Measurements from ENCODE around the gene GAS2L3.
"Not testable (repeated sequence)": the region's sequence is repeated elsewhere in the genome, so short reads cannot be mapped to it uniquely, and the experiment has no call there.

The GAS2L3 gene

DNA sequence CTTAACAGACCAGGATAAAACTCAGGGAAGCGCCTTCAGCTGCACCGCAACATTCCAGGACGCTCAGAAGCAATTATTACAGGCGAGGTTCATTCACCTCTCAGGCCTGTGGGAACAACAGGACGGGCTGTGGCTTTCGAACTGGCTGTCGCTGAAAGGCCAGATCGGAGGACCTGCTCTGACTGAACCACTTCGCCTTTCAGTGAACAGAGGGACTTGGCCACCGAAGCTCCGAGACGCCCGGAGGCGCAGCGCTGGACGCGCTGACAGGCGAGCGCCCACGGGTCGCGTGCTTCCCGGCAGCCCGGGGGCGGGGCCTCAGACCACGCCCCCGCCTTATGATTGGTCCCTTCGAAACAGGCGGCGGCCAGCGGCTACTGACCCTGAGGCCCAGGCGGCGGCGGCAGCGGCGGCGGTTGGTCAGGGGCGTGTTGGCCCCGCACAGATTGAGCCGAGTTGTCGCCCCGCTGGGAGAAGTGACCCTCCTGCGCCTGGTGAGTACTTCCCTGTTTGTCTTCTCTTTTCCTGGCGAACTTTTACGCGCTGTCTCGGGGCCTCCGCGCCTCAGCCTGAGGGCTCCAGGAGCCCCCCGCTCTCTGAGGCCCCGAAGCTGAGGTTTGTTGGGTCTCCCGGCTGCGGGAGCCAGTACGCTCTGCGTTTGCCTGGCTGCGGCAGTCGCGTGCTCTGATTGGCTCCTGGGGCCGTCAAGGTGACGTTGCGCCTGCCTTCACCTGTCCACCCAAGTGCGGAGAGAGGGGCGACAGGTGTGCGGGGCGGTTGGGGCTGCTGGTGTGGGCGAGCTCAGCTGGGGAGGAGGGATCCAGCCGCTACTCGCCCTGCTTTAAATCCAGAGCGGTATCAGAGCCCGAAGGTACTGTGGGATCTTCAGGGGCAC, at the start of gene GAS2L3:
Gene GAS2L3, plus strand, starts transcription at position 393 of the 895 bp plus-strand sequence. CDS start 21,221 bp downstream, outside the sequence.
- peak; percentile 90 for DNase-seq (ENCODE audit: low spot score)

DNA sequence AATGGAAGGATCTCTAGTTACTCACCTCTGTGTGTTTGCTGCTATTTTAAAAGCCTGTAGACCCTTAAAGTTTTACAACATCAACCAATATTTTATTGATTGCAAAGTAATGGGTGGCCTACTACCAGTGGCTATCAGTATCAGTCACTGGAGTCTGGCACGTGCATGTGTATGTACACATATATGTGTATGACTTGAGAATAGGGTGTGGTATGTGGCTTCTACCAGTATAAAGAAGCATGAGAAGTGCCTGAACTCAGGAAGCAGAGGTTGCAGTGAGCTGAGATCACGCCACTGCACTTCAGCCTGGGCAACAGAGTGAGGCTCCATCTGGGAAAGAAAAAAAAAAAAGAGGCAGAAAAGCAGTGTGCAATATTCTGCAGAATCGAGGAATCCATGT, 45.5 kb upstream of the GAS2L3 start:
- DNase-seq (ENCODE audit: low spot score): no peak

DNA sequence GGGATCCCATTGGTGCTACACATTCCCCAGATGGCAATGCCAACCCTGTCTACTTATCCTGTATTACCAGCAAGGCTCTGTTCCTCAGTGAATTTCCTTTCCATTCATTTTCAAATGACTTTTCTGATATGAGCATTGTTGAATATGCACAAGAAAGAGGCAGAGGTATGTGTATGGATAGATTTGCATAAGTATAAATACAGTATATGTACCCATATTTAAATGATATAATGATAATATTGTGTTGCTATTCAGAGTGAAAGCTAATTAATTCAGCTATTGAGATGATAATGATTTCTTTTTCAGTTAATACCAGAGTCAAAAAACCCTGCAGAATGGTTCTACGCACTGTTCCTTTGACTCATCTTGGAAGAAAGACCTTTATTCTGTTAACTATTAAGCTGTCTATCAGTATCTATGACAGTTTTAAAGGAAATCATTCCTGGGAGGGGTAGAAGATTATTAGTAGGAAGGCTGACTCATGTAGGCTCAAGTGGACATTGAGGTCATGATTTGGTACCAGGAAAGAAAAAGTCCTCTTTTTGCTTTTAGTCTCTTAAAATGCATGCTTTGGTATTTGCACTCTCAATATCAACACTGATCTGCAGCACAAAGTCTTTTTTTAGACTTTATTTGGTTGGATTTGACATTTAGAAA, 44.9 kb upstream of the GAS2L3 start:
- no peak for DNase-seq (ENCODE audit: low spot score)

DNA sequence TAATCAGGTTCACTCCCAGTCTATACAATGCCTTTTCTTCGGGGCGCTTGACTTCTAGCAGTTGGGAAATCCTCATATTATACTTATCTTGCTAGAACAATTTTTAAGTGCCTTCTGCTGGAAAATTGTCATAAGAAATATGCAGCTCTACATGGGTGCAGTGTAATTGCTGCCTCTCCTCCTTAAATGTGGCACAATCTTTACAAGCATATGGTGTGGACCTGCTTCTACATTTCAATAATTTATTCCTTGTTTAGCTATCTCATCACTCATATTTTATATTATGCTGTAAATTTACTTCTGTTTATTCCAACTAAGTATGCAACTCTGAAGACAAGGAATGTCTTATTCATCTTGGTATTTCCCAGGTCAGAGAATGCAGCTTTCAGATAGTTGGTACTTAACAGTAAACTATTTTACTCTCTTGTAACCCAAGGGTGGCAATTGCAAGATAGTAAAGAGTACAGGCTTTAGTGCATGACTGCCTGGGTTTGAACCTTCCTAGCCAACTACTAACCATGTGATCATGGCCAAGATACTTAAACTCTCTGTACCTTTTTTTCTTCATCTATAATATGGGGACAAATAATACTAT, 43.6 kb upstream of the GAS2L3 start:
- no peak for DNase-seq (ENCODE audit: low spot score)

DNA sequence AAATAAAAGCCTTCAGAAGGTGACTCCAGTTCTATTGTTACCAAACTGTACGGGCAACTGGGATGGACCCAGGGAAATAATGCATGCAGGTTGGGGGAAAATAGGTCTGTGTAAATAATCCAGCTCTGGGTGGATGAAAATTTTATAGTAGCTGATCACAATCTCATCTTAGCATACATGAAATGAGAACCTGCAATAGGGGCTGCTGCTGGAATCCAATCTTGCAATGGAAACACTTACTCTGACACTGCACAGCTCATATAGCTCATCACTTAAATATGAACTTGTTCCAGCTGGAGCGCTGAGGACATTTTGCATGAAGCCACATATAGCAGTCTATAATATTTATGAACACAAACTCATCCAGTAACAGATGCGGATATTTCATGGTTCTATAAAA, 40.1 kb upstream of the GAS2L3 start:
- DNase-seq (ENCODE audit: low spot score): no peak

DNA sequence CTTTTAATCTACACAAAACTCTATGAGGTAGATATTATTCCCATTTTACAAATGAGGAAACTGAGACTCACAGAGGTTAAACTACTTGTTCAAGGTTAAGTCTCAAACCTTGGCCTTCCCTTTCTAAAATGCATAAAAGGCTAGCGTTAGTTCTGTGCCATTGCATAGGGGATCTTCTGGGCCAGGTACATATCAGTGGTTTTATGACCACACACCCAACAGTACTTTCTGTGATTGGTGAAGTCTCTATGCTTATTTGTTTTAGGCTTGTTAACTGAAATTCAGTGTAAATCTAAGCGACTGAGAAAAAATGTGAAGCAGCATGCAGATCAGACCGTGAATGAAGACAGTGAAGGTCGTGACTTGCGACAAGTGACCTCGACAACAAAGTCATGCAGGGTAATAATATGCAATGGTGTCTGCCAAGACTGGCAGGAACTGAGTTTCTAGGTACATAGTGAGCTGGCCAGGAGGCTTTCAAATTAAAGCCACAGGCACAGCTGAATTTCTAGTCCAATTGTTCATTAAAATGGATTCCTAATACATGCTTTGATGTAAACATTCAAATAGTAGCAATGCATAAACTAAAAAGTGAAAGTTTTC, 38.8 kb upstream of the GAS2L3 start:
- no peak for DNase-seq (ENCODE audit: low spot score)

DNA sequence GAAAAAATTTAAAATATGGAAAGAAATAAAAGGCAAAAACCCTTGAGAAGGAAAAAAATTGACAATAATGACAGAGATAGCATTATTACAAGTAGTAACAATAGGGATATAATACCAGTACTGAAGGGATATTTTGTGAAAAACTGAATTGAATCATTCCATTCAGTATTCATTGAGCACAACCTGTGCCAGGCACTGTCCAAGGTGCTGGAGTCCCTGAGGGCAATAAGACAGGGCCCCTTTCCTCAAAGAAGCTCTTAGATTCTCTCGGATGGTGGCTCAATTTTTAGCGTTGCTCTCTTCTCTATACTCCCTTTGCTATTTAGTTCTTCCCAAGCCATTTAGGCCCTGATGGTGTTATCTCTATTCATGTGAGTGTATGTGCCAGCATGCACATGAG, 34.3 kb upstream of the GAS2L3 start:
- no peak for DNase-seq (ENCODE audit: low spot score)

DNA sequence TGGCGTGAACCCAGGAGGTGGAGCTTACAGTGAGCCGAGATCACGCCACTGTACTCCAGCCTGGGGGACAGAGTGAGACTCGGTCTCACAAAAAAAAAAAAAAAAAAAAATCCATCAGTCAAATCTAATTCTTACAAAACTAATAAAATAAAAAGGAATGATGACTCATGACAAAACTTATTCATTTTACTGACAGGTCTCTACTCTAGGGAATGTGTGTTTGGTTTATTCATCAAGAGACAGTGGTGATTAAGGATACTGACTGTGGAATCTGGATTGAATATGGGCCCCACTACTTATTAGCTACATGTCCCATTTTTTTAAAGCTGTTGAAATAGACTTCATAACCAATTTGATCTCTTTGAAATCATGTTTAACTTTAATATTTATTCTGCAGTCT, 29.3 kb upstream of the GAS2L3 start:
- DNase-seq (ENCODE audit: low spot score): no peak

DNA sequence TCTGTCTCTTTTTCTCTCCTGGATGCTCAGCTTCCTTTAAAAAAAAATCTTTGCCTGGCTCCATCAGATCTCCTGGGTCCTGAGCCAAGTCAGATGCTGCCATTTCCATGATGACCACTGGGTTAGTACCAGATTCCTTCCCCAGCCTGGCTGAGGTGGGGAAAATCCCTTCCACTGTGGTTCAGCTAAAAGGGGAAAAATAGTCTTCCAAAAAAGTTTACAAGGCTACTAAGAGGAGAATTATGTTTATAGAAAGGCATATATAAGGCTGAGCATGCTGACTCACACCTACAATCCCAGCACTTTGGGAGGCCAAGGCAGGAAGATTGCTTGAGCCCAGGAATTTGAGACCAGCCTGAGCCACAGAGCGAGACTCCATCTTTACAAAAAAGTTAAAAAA, 28.4 kb upstream of the GAS2L3 start:
- DNase-seq (ENCODE audit: low spot score): no peak

DNA sequence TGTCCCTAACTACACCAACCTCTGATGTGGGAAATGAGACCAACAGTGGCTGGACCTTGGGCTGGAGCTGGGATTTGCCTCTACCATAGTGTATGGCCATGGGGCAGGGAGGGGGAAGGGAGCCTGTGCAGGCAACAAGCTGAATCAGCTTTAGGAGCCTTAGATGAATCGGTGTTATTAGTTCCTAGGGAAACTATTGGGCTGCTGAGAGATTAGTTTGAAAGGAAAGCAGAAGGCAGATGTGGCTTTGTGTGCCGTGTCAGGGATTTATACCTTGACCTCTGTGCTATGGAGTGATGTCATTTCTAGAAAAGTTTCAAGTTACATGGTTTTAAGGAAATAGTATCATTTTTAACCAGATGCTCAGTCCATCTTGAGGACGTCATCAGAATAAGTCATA, 19.5 kb upstream of the GAS2L3 start:
- DNase-seq (ENCODE audit: low spot score): no peak

DNA sequence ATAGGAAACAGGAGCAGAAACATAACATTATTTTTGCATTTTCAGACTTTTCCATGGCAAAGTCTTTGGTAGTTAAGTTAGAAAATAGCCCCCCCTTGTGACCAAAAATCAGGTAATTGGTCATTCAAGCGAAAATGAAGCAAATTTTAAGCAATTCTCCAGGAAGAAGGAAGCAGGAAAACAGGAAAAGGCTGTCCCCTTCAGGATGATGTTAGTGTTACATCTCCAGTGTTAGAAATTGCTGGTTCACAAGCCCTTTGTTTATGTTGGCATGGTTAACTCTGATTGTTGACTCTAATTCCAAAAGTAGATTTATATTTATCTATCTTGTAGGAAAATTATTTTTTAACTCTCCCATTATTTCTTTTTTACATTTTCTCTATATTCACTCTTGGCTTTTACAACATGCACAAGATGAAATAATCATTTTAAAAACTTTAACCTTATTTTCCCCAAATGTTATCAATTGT, 18.8 kb upstream of the GAS2L3 start:
- peak; percentile 81 for DNase-seq (ENCODE audit: low spot score)

DNA sequence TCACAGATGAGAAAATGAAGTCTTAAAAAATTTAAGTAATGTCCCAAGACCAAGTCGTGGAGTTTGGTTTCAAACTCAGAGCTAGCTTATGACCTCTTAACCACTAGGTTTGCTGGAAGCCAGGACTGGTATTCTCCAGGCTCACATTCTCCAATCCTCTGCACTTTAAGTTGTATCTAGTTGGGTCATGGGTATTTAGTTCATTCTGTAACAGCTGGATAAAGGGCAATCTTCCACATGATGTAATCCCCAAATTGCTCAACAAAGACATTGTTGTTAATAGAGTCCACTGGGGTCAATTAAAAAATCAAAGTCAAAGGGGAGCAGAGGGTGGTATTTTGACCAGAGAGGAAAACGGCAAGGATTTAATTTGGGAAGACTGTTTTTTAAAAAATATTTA, 17.8 kb upstream of the GAS2L3 start:
- DNase-seq (ENCODE audit: low spot score): no peak

DNA sequence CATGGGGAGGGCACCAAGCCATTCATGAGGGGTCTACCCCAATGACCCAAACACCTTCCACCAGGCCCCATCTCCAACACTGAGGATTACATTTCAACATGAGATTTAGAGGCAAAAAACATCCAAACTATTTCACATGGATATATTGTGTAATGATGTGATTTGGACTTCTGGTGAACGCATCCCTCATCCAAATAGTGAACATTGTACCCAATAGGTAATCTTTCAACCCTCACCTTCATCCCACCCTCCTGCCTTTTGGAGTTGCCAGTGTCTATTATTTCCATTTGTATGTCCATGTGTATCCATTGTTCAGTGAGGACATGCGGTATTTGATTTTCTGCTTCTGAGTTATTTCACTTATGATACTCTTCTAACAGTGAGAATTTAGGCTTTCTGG, 16.1 kb upstream of the GAS2L3 start:
- DNase-seq (ENCODE audit: low spot score): no peak

DNA sequence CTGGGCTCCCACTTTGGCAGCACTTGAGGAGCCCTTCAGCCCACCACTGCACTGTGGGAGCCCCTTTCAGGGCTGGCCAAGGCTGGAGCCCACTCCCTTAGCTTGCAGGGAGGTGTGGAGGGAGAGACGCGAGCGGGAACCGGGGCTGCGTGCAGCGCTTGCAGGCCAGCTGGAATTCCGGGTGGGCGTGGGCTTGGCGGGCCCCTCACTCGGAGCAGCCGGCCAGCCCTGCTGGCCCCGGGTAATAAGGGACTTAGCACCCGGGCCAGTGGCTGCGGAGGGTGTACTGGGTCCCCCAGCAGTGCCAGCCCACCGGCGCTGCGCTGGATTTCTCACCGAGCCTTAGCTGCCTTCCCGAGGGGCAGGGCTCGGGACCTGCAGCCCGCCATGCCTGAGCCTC, 14.2 kb upstream of the GAS2L3 start:
- not testable (repeated sequence) for DNase-seq (ENCODE audit: low spot score)

DNA sequence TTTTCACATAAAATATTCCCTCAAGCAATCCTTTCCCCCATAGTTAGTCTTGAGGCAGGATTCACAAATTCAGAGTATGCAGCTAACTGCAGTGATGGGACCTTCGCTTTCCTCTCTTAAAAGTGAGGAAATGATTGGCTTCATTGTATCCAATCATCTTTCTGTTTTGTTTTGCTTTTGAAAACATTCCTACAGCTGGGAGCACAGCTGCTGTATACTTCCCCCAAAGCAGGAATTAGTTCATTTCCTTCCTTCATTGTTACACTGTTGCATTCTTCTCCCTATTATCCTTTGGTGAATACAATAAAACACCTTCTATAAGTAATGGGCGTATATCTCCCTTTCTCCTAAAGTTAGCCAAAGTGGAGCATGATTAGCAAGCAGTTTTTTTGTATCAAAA, 9.4 kb upstream of the GAS2L3 start:
- no peak for DNase-seq (ENCODE audit: low spot score)

DNA sequence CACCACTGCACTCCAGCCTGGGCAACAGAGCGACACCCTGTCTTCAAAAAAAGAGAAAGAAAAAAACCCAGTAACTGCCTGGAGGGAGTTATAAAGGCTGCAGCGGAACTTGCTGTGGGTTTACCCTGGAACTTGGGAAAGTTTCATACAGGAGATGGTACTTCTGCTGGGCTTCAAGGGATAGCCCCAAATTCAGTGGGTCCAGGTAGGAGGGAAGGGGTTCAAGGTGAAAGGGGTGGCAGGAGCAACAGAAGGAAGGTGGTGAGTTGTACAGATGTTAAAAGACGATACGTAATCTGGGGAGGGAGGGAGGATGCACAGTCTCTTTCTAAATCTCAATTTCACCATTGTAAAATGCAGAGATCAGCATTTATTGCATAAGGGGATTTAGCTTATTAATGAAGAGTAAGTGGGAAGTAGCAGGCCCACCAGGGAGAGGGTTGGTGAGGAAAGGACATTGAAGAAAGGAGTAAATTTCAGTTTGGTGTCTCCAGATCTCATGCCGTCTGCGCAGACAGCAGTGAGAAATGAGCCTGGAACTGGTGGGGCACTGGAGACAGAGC, 8.5 kb upstream of the GAS2L3 start:
- DNase-seq (ENCODE audit: low spot score): no peak

DNA sequence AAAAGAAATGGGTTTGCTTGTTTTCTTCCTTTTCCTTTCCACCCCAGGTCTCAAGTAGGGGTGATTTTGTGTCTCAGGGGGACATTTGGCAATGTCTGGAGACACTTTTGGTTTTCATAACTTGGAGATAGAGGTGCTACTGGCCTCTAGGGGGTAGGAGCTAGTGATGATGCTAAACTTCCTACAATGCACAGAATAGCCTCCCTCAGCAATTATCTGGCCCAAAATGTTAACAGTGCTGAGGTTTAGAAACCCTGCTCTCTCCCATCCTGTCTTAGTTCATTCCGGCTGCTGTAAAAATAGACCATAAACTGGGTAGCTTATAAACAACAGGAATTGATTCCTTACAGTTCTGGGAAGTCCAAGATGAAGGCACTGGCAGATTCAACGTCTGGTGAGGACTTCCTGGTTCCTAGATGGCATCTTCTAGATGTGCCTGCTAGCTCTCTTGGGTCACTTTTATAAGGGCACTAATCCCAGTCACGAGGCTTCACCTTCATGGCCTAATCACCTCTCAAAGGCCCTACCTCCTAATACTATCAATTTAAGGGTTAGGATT, 7.4 kb upstream of the GAS2L3 start:
- DNase-seq (ENCODE audit: low spot score): no peak

DNA sequence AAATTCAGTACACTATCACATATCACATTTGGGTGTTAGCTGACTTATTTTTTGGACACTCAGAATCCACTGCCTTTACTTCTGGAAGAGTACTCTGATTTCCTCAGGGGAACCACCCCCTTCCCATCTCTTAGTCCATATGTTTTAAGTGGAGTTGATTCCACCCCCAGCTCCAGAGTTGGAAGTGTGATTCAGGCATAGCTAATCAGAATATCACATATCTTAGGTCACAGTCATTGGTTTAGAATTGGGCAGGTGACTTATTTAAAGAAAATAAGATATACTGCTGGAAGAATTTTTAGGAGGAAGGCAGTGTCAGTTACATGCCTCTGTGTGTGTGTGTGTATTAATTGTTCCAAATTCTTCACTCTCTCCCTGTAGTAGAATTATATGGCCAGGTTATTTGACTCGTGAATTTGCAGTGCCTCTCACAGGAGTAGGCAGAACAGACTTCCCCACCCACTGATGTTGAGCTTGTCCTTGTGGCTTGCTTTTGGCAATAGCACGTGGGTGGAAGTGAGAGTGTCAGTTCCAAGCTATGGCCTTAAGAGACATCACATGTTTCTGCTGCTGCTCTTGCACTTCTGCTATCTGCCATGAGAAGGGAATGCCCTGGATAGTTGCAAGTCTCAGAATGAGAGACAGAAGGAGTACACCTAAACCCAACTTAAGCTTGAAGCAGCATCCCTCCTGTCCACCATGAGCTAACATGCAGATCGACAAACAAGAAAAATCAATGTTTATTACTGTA, 6.4 kb upstream of the GAS2L3 start:
- DNase-seq (ENCODE audit: low spot score): peak; percentile 81

DNA sequence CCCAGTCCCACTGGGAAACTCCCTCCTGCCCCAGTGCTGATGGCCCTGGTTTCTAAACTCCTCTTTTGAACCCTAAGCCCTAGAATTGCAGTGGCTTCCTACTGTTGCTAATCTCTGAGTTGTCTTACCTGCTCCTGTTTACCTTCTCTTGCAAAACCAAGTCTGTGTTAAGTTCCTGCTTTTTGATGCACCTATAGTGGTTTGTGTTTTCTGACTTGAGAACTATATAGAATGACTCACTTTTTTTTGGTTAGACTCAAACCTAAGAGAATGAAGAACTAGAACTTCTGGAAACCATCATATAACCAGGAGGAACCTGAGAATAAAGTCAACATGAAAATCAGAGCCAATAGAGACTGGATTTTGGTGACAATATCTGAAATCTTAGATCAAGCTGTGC, 5.5 kb upstream of the GAS2L3 start:
- DNase-seq (ENCODE audit: low spot score): no peak

DNA sequence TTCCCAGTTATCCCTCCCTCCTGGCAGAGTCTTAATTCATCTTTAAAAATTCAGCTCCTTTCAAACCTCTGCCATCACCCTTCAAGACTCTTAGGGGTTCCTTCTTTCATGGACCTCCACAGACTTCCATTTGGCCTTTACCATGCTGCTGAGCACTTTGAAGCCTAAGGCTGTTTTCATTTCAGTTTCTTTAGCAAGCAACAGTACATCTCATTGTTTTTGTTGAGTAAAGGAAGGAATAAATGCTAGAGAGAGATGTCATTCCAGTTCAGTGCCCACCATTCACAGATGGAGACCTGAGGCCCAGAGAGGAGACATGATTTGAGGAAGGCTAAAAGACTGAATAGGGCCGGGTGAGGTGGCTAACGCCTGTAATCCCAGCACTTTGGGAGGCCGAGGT, 1.3 kb upstream of the GAS2L3 start:
- no peak for DNase-seq (ENCODE audit: low spot score)
